HG03439 (cell line): ENCODE measurements around the gene NCAPD2.
"Not testable (repeated sequence)": the region's sequence is repeated elsewhere in the genome, so short reads cannot be mapped to it uniquely, and the experiment has no call there.

Experiments
- ATAC-seq: cut with Tn5 transposase; IDR thresholded peaks from one replicate; pipeline ENCODE4 v1.9.1; 2021; ENCODE audit warnings: mild to moderate bottlenecking, moderate library complexity; ENCODE audit not compliant: unreplicated experiment

NCAPD2 gene

GRCh38 chr12:6464531-6464930 lies 29.4 kb upstream of the NCAPD2 start:
- no peak for ATAC-seq

- no peak for ATAC-seq
Observed at GRCh38 chr12:6465467-6466183, 28.3 kb upstream of the NCAPD2 start.

- ATAC-seq = no peak
Observed at GRCh38 chr12:6466184-6466573, 27.7 kb upstream of the NCAPD2 start.

GRCh38 chr12:6466751-6467150 lies 27.2 kb upstream of the NCAPD2 start:
- not testable (repeated sequence) for ATAC-seq

- ATAC-seq = not testable (repeated sequence)
Observed at GRCh38 chr12:6467571-6468282, 26.2 kb upstream of the NCAPD2 start.

GRCh38 chr12:6468283-6468575 lies 25.7 kb upstream of the NCAPD2 start:
- no peak for ATAC-seq

- no peak for ATAC-seq
Observed at GRCh38 chr12:6469092-6469491, 24.8 kb upstream of the NCAPD2 start.

GRCh38 chr12:6469609-6470374 lies 24.1 kb upstream of the NCAPD2 start:
- ATAC-seq = no peak

GRCh38 chr12:6470375-6471163 lies 23.3 kb upstream of the NCAPD2 start, which contains the start of gene VAMP1:
TSS of gene VAMP1 (minus strand) at chr12:6470677. CDS start at chr12:6470531, 146 bp downstream.
- peak; percentile 92 for ATAC-seq

GRCh38 chr12:6471989-6472360 lies 21.9 kb upstream of the NCAPD2 start:
- no peak for ATAC-seq

GRCh38 chr12:6472491-6472890 lies 21.4 kb upstream of the NCAPD2 start:
- no peak for ATAC-seq

GRCh38 chr12:6475233-6475975 lies 18.5 kb upstream of the NCAPD2 start:
- ATAC-seq = not testable (repeated sequence)

GRCh38 chr12:6476489-6476888 lies 17.4 kb upstream of the NCAPD2 start:
- ATAC-seq = no peak

GRCh38 chr12:6477601-6478377 lies 16.1 kb upstream of the NCAPD2 start:
- ATAC-seq = not testable (repeated sequence)

GRCh38 chr12:6478416-6478815 lies 15.5 kb upstream of the NCAPD2 start:
- ATAC-seq = no peak

- no peak for ATAC-seq
Observed at GRCh38 chr12:6488240-6488639, 5.7 kb upstream of the NCAPD2 start.

GRCh38 chr12:6489449-6489848 lies 4.5 kb upstream of the NCAPD2 start:
- no peak for ATAC-seq

GRCh38 chr12:6490673-6491072 lies 3.2 kb upstream of the NCAPD2 start:
- not testable (repeated sequence) for ATAC-seq

- ATAC-seq = peak; percentile 67
Observed at GRCh38 chr12:6492838-6493496, 935 bp upstream of the NCAPD2 start, which contains the start of gene MRPL51. TSS of gene MRPL51 (minus strand) at chr12:6493262. CDS start at chr12:6493136, 126 bp downstream.
